Activated T-helper 2 cell treated with anti-CD3 and anti-CD28 coated beads, Interferon-gamma antibody, Interleukin-2, Interleukin-4, amounts not matched to agents 10 μg/mL and 5 μg/mL and 100 μg/mL, durations not matched to agents 14 hours and 24 hours and 36 hours (primary cell): Measurements from ENCODE around the gene SNX33. TPM values are rescaled to one million over a fixed set of nuclear protein-coding genes. Genes with fewer than 3 reads are reported as not detected.
"Not testable (repeated sequence)": the region's sequence is repeated elsewhere in the genome, so short reads cannot be mapped to it uniquely, and the experiment has no call there.

ENCODE experiments used
- DNase-seq: peaks from one replicate; pipeline ENCODE4 v3.0.0; 2021; ENCODE audit warnings: low spot score
- H3K27ac Mint-ChIP-seq: one replicate; pipeline ENCODE4 v1.8.0; 2021; ENCODE audit warnings: mixed read lengths
- H3K27me3 Mint-ChIP-seq: one replicate; pipeline ENCODE4 v1.8.0; 2021; ENCODE audit warnings: low read depth, mixed read lengths
- H3K36me3 Mint-ChIP-seq: one replicate; pipeline ENCODE4 v1.8.0; 2021; ENCODE audit warnings: low read depth, mixed read lengths
- H3K4me1 Mint-ChIP-seq: one replicate; pipeline ENCODE4 v1.8.0; 2021; ENCODE audit warnings: low read depth, mixed read lengths
- H3K4me3 Mint-ChIP-seq: one replicate; pipeline ENCODE4 v1.8.0; 2021; ENCODE audit warnings: low read depth, mild to moderate bottlenecking, moderate library complexity, mixed read lengths
- H3K9me3 Mint-ChIP-seq: one replicate; pipeline ENCODE4 v1.8.0; 2021; ENCODE audit warnings: mixed read lengths
- intact Hi-C: fragments of 100-400 bp; cut with micrococcal nuclease; formaldehyde crosslinking; loops from one replicate; pipeline ENCODE4 v1.15.1; 2023
- total RNA-seq: library from RNA; stranded (reverse); gene quantifications from 2 replicates; pipeline ENCODE4 v1.2.3, GENCODE V29; 2022

The SNX33 gene
- total RNA-seq, 1 donor from 2014 or later = 6.8 TPM

- Mint-ChIP-seq H3K4me3 (no peak overlapping the region), H3K9me3 (no peaks in the 10 kb centered on the region), H3K4me1 (no peaks in the 10 kb centered on the region), H3K27me3 (no peaks in the 10 kb centered on the region), H3K36me3 (no peaks in the 10 kb centered on the region), H3K27ac (no peak overlapping the region)
- intact Hi-C loops = no loop called here
- no peak for DNase-seq
These were observed 58.4 kb downstream of the SNX33 start for GRCh38 chr15:75705854-75706681.

- Mint-ChIP-seq H3K27ac (no peak overlapping the region), H3K9me3 (no peaks in the 10 kb centered on the region), H3K36me3 (no peaks in the 10 kb centered on the region), H3K4me1 (no peaks in the 10 kb centered on the region), H3K4me3 (no peak overlapping the region), H3K27me3 (peaks cover 2% of the 10 kb centered on the region)
- no peak for DNase-seq
- intact Hi-C loops = no loop called here
These were observed 58.9 kb downstream of the SNX33 start for GRCh38 chr15:75706682-75706954.

GRCh38 chr15:75709458-75709857, 61.7 kb downstream of the SNX33 start:
- H3K36me3 Mint-ChIP-seq, H3K9me3 Mint-ChIP-seq, H3K4me1 Mint-ChIP-seq, H3K27ac Mint-ChIP-seq, DNase-seq, intact Hi-C loops, H3K4me3 Mint-ChIP-seq: not testable (repeated sequence)
- H3K27me3 Mint-ChIP-seq = peaks cover 14% of the 10 kb centered on the region

GRCh38 chr15:75710874-75711273, 63.2 kb downstream of the SNX33 start:
- H3K36me3 Mint-ChIP-seq, DNase-seq, H3K9me3 Mint-ChIP-seq, H3K4me1 Mint-ChIP-seq, H3K4me3 Mint-ChIP-seq, H3K27ac Mint-ChIP-seq, intact Hi-C loops: not testable (repeated sequence)
- H3K27me3 Mint-ChIP-seq = peaks cover 16% of the 10 kb centered on the region

GRCh38 chr15:75711495-75711894, 63.8 kb downstream of the SNX33 start:
- intact Hi-C loops = not testable (repeated sequence)

More at GRCh38 chr15:75711495-75711894, 63.8 kb downstream of the SNX33 start:
- not testable (repeated sequence) for H3K27ac Mint-ChIP-seq, DNase-seq, H3K9me3 Mint-ChIP-seq, H3K4me3 Mint-ChIP-seq, H3K36me3 Mint-ChIP-seq, H3K4me1 Mint-ChIP-seq
- H3K27me3 Mint-ChIP-seq = peaks cover 16% of the 10 kb centered on the region

Other genes with a start within 250 kb of the SNX33 start
- gene SIN3A, start 196.2 kb upstream of the SNX33 start, total RNA-seq = 88.4 and 94.6 TPM in 2 replicates
- 30.4 and 32.3 TPM in 2 replicates for gene PTPN9, start 68.6 kb upstream of the SNX33 start, total RNA-seq
- gene SNUPN, start 22.2 kb upstream of the SNX33 start, total RNA-seq = 32.7 and 40.9 TPM in 2 replicates
- 103 and 106 TPM in 2 replicates for gene IMP3, start 7.7 kb upstream of the SNX33 start, total RNA-seq
- gene CSPG4, start 64.9 kb downstream of the SNX33 start, total RNA-seq = 0.02 TPM in 1 of 2 replicates, not detected in the other
- gene UBE2Q2, start 195.5 kb downstream of the SNX33 start, total RNA-seq = 18.9 and 21.1 TPM in 2 replicates